SK-N-MC (cell line): ENCODE results near the gene C19orf44.
A peak's percentile ranks its signal among the peaks of the same experiment; 100 is the strongest.
"Not testable (repeated sequence)": the region's sequence is repeated elsewhere in the genome, so short reads cannot be mapped to it uniquely, and the experiment has no call there.

Source experiments
- DNase-seq: peaks from one replicate; pipeline ENCODE4 v3.0.0-alpha.2; 2011; ENCODE audit warnings: low read depth, low spot score
- H3K27ac ChIP-seq: fragments of 200-600 bp; sonication (generic); 2 replicates; pipeline ENCODE4 v1.5.1; 2016; ENCODE audit warnings: mixed run types
- H3K36me3 ChIP-seq: fragments of 200-600 bp; sonication (generic); 2 replicates; pipeline ENCODE4 v1.6.1; 2017; ENCODE audit warnings: antibody characterized with exemption, low read length, mixed read lengths; ENCODE audit not compliant: insufficient read depth
- H3K4me3 ChIP-seq: fragments of 200-600 bp; sonication (generic); 2 replicates; pipeline ENCODE4 v1.5.1; 2016
- H3K9ac ChIP-seq: fragments of 200-600 bp; sonication (generic); 2 replicates; pipeline ENCODE4 v1.8.0; 2017; ENCODE audit warnings: mixed run types, mixed read lengths; ENCODE audit not compliant: insufficient read length
- H3K9me3 ChIP-seq: fragments of 200-600 bp; sonication (generic); 2 replicates; pipeline ENCODE4 v1.6.1; 2017; ENCODE audit warnings: low read depth, mild to moderate bottlenecking, antibody characterized with exemption, low read length, moderate library complexity, mixed read lengths
- EZH2 ChIP-seq: fragments of 200-600 bp; sonication (generic); IDR thresholded peaks from one replicate; pipeline ENCODE4 v1.6.1; 2017; ENCODE audit warnings: antibody characterized with exemption
- FOXP2 ChIP-seq: optimal IDR thresholded peaks from 2 replicates; pipeline ENCODE3; 2011; ENCODE audit warnings: mild to moderate bottlenecking, moderate library complexity; ENCODE audit not compliant: insufficient read depth; ENCODE audit errors: extremely low read length, control extremely low read depth
- POLR2AphosphoS5 ChIP-seq: IDR thresholded peaks from 2 replicates; pipeline ENCODE4 v1.6.1; 2012; ENCODE audit warnings: mild to moderate bottlenecking, low read depth, low read length, borderline replicate concordance

C19orf44 gene

DNA sequence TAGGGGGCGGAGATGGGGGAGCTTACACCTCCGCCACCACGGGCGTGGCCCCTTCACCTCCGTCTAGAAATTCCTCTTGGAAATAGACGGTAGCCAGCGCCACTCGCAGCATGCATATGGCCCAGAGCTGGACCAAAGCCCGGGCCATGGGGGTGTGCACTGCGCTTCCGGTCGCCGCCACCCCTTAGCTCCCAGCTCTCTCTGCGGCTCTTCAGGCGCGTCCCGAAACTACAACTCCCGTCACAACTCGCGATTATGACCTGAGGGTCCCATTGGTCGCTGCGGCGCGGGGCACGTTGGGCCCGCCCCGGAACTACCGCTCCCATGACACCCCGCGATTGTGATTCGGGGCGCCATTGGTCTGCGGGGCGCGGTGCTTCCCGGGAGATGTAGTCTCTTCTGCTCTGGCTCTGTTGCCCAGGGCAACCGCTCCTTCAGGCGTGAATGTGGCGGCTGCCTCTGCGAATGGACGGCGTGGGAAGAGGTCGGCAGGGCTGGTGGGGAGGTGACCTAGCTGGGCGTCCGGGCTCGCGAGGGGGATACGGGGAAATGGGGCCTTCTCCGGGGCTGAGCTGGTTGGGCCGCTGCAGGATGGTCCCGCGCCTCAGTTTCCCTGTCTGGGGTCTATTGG, at the start of gene C19orf44, which contains the start of gene CALR3:
Gene C19orf44 (plus strand): TSS at position 413 of the 631 bp plus-strand sequence. CDS start 4,399 bp downstream, outside the sequence.
Gene CALR3 (minus strand): TSS at position 186 of the 631 bp plus-strand sequence. CDS start 38 bp downstream, at position 148.
- Histone ChIP-seq H3K4me3 (peak within 1 kb of the TSS; percentile 85), H3K27ac (0 out of 2 replicates have a peak within 1 kb of the TSS, but pooled peaks have one; percentile 50), H3K9ac (peak within 1 kb of the TSS; percentile 78), H3K36me3 (peaks cover 5% of the 10 kb centered on the region; the same call in 1 of the 2 replicates), H3K9me3 (no peaks in the 10 kb centered on the region)
- TF ChIP-seq POLR2AphosphoS5 (peak; percentile 83), FOXP2 (no peak), EZH2 (no peak)
- peak; percentile 78 for DNase-seq

DNA sequence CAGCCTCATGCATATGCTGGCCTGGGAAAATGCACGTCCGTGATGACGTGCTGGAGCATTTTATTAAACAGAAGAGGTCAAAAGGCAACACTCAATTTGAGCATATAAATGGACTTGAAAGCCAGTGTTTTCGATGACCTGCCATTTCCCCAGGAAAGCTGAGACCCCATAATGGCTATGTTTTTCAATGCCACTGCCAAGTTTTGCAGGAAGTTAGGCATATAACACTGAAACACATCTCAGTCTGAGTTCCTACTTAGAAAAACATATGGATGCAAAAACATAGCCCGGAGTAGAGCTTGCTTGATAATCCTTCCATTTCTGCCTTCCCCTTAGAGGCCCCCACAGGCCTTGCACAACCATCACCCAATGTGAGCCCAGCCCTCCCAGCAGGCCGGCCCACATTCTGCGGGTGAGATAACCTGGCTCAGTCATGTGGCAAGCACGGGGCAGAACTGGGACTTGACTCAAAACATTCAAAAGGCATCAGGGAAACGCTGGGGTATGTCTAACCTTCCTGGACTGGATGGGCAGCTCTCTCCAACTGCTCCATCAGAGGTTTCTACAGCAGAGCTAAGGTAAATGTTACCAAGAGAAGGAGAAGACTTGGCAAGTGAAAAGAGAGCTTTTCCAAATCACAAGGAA, 49.3 kb upstream of the C19orf44 start:
- peak; percentile 52 for DNase-seq
- H3K9ac ChIP-seq = no peak overlapping the region
- TF ChIP-seq POLR2AphosphoS5 = no peak
- TF ChIP-seq FOXP2 = peak; percentile 71
- no peak for TF ChIP-seq EZH2
- H3K4me3 ChIP-seq = peak overlapping the region; percentile 36
- H3K9me3 ChIP-seq = no peaks in the 10 kb centered on the region
- peak overlapping the region; percentile 71 for H3K27ac ChIP-seq
- peaks cover 2% of the 10 kb centered on the region; the same call in 1 of the 2 replicates for H3K36me3 ChIP-seq

DNA sequence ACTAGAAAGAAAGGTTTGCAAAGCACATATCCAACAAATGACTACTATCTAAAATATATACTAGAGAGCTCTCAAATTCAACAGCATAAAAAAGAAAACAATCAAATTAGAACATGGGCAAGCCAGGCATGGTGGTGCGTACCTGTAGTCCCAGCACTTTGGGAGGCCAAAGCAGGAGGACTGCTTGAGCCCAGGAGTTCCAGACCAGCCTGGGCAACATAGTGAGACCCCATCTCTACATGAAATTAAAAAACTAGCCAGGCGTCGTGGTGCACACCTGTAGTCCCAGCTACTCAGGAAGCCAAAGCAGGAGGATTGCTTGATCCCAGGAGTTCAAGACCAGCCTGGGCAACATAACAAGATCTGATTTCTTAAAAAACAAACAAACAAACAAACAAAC, 47.3 kb upstream of the C19orf44 start:
- not testable (repeated sequence) for H3K9ac ChIP-seq

DNA sequence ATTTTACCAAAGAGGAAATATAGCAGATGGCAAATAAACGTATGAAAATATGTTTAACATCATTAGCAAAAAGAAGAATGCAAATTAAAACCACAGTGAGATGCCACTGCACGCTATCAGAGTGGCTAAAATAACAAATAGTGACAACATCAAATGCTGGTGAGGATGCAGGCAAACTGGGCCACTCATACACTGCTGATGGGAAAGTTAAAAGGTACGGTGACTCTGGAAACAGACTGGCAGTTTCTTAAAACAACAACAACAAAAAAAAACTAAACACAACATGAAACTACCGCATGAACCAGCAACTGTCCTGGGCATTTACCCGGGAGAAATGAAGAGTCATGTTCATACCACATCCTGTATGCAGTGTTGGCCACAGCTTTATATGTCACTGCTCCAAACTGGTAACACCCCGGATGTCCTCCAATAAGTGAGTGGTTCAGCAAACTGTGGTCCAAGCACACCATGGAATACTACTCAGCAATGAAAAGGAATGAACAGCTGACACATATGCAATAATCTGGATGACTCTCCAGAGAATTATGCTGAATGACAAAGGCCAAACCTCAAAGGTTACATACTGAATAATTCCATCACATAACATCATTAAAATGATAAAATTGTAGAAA, 46.7 kb upstream of the C19orf44 start:
- no peak overlapping the region for H3K4me3 ChIP-seq
- H3K9me3 ChIP-seq = no peaks in the 10 kb centered on the region
- no peak for DNase-seq
- H3K9ac ChIP-seq = no peak overlapping the region
- no peak for TF ChIP-seq EZH2
- TF ChIP-seq FOXP2 = no peak
- no peak for TF ChIP-seq POLR2AphosphoS5
- H3K27ac ChIP-seq = no peak overlapping the region
- H3K36me3 ChIP-seq = no peaks in the 10 kb centered on the region

More for the DNA sequence above, 47.3 kb upstream of the C19orf44 start:
- DNase-seq, H3K9me3 ChIP-seq, H3K36me3 ChIP-seq, H3K27ac ChIP-seq, H3K4me3 ChIP-seq: not testable (repeated sequence)

DNA sequence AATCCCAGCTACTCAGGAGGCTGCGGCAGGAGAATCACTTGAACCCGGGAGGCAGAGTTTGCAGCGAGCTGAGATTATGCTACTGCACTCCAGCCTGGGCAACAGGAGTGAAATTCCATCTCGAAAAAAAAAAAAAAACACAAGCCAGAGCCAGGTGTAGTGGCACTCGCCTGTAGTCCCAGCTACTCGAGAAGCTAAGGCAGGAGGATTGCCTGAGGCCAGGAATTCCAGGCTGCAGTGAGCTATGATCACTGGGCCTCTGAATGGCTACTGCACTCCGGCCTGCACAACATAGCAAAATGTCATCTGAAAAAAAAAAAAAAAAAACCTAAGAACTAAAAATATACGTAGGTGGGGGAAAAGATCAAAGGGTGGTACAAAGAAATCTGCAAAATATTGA, 43.9 kb upstream of the C19orf44 start:
- no peak for DNase-seq
- no peak overlapping the region for H3K27ac ChIP-seq

DNA sequence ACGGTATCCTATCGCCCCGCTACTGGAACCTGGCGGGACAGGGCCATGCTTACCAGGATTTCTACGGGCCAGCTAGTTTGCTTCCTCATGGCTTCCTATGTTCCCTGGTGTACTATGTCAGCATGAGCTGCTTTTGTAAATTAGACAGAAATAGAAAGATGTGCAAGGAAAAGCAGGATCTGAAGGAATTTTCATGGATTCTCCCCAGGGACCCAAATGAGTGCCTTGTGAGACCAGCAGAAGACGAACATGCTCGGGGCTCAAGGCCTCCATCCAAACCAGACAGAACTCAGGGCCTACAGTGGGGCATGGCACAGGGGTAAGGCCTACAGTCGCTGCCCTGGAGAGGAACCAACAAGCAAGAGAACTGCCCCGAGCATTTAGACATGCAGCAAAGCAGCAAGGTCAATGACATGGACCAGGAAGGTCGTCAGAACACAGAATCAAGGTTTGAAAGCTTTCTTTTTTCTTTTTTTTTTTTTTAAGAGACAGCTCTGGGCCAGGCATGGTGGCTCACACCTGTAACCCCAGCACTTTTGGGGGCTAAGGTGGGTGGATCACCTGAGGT, 41.8 kb upstream of the C19orf44 start:
- DNase-seq = no peak
- no peak overlapping the region for H3K4me3 ChIP-seq
- no peak for TF ChIP-seq EZH2
- no peak for TF ChIP-seq POLR2AphosphoS5
- TF ChIP-seq FOXP2 = no peak
- H3K36me3 ChIP-seq = no peaks in the 10 kb centered on the region
- H3K27ac ChIP-seq = peak overlapping the region; percentile 78
- peak overlapping the region; percentile 32 for H3K9ac ChIP-seq
- no peaks in the 10 kb centered on the region for H3K9me3 ChIP-seq

More for the DNA sequence above, 43.9 kb upstream of the C19orf44 start:
- TF ChIP-seq FOXP2 (no peak), EZH2 (no peak), POLR2AphosphoS5 (no peak)
- no peaks in the 10 kb centered on the region for H3K9me3 ChIP-seq
- H3K9ac ChIP-seq = no peak overlapping the region
- H3K4me3 ChIP-seq = no peak overlapping the region
- H3K36me3 ChIP-seq = no peaks in the 10 kb centered on the region

DNA sequence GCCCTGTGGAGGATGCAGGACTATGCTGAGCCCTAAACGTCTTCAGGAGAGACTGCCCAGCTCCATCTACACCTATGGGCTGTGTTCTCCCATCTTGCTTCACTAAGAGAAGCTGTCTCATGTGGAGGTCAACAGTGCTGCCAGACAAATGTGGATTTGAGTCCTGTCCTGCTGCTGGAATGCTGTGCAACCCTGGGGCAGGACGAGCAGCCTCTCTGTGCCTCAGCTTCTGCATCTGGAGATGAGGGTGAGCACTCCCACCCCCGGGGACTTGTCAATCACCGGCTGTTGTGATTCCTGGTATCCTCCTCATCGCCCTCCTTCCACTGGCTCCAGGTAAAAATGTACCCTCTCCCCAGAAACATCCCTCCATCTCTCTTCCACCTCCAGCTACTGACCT, 40.7 kb upstream of the C19orf44 start:
- Histone ChIP-seq H3K27ac (no peak overlapping the region), H3K9me3 (no peaks in the 10 kb centered on the region), H3K4me3 (no peak overlapping the region), H3K9ac (no peak overlapping the region), H3K36me3 (no peaks in the 10 kb centered on the region)
- DNase-seq = no peak
- TF ChIP-seq POLR2AphosphoS5 (no peak), FOXP2 (no peak), EZH2 (no peak)

DNA sequence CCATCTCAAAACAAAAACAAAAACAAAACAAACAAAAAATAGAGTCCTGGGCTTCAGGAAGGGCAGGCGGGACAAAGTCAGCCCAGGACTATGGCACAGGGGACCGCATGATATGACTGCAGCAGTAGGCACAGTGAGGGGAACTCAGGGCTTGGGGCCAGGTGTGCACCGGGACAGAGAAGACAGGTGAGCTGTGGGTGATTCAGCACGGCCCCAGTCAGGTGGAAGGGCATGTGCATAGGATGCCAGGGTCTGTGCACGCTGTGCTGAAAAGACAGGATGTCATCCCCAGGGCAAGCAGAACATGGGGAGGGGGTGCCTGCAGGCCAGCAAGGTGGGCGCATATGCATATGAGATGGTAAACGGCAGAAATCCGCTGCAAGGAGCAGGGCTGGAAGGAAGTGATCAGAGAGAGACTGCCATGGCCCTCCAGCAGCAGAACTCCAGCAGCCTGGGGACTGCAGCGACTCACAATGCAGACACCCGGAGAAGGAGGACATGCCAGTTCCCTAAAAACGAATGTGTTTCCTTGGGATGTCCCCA, 39.5 kb upstream of the C19orf44 start:
- Histone ChIP-seq H3K9ac (no peak overlapping the region), H3K27ac (no peak overlapping the region), H3K9me3 (no peaks in the 10 kb centered on the region), H3K36me3 (no peaks in the 10 kb centered on the region), H3K4me3 (no peak overlapping the region)
- DNase-seq = no peak
- TF ChIP-seq FOXP2 (no peak), EZH2 (no peak), POLR2AphosphoS5 (no peak)
